Stimulated activated naive CD8-positive, alpha-beta T cell treated with anti-CD3 and anti-CD28 coated beads, Interleukin-15, amount 100 ng/mL, for 72 hours (primary cell): ENCODE measurements around the gene DOCK1.

Experiments
- ATAC-seq: fragments of 150-1000 bp; cut with Tn5 transposase; 2 replicates; pipeline ENCODE4 v1.10.0; 2021; ENCODE audit warnings: mild to moderate bottlenecking, moderate library complexity
- DNase-seq, 2 donors: peaks; one replicate each; pipeline ENCODE4 v3.0.0; 2021 to 2022
- H3K27ac Mint-ChIP-seq, 2 donors: one replicate each; pipeline ENCODE4 v1.8.0; 2022; ENCODE audit warnings: mild to moderate bottlenecking in 2 of 2, mixed read lengths in 2 of 2, moderate library complexity in 2 of 2
- H3K27me3 Mint-ChIP-seq: one replicate; pipeline ENCODE4 v1.8.0; 2022; ENCODE audit warnings: mixed read lengths
- H3K4me1 Mint-ChIP-seq: one replicate; pipeline ENCODE4 v1.8.0; 2022; ENCODE audit warnings: mild to moderate bottlenecking, mixed read lengths
- H3K4me3 Mint-ChIP-seq, 2 donors: one replicate each; pipeline ENCODE4 v1.8.0; 2022; ENCODE audit warnings: mild to moderate bottlenecking in 2 of 2, mixed read lengths in 2 of 2, moderate library complexity in 1 of 2
- H3K9me3 Mint-ChIP-seq, 2 donors: one replicate each; pipeline ENCODE4 v1.8.0; 2022; ENCODE audit warnings: mixed read lengths in 2 of 2

DOCK1 gene

GRCh38 chr10:127331696-127332095 is 426.5 kb downstream of the DOCK1 start:
- DNase-seq (no peak), ATAC-seq (no peak)
- Mint-ChIP-seq H3K4me1 (no peaks in the 10 kb centered on the region), H3K4me3 (no peak overlapping the region), H3K27me3 (peaks cover 17% of the 10 kb centered on the region), H3K27ac (no peak overlapping the region), H3K9me3 (no peaks in the 10 kb centered on the region)

GRCh38 chr10:127332631-127333030 is 427.4 kb downstream of the DOCK1 start:
- no peaks in the 10 kb centered on the region for H3K9me3 Mint-ChIP-seq
- DNase-seq (no peak), ATAC-seq (no peak)
- H3K4me1 Mint-ChIP-seq, result no peaks in the 10 kb centered on the region
- H3K27ac Mint-ChIP-seq, result no peak overlapping the region
- no peak overlapping the region for H3K4me3 Mint-ChIP-seq
- peaks cover 17% of the 10 kb centered on the region for H3K27me3 Mint-ChIP-seq

- Mint-ChIP-seq H3K9me3 (no peaks in the 10 kb centered on the region), H3K27ac (no peak overlapping the region), H3K4me1 (no peaks in the 10 kb centered on the region), H3K27me3 (peaks cover 16% of the 10 kb centered on the region), H3K4me3 (no peak overlapping the region)
- DNase-seq, result no peak
- no peak for ATAC-seq
Observed at GRCh38 chr10:127337801-127338200, 432.6 kb downstream of the DOCK1 start.

- Mint-ChIP-seq H3K27ac (no peak overlapping the region), H3K9me3 (no peaks in the 10 kb centered on the region), H3K4me3 (no peak overlapping the region), H3K27me3 (peaks cover 11% of the 10 kb centered on the region), H3K4me1 (no peaks in the 10 kb centered on the region)
- ATAC-seq, result no peak
- DNase-seq, result no peak
Observed at GRCh38 chr10:127338399-127339110, 433.3 kb downstream of the DOCK1 start.

GRCh38 chr10:127343821-127344220 is 438.6 kb downstream of the DOCK1 start:
- ATAC-seq (no peak), DNase-seq (no peak)
- H3K4me1 Mint-ChIP-seq, result peaks cover 10% of the 10 kb centered on the region
- peaks cover 14% of the 10 kb centered on the region for H3K27me3 Mint-ChIP-seq
- no peaks in the 10 kb centered on the region for H3K9me3 Mint-ChIP-seq
- H3K4me3 Mint-ChIP-seq, result no peak overlapping the region
- no peak overlapping the region for H3K27ac Mint-ChIP-seq

GRCh38 chr10:127344346-127344745 is 439.1 kb downstream of the DOCK1 start:
- no peak for ATAC-seq
- Mint-ChIP-seq H3K27me3 (peaks cover 14% of the 10 kb centered on the region), H3K4me3 (no peak overlapping the region), H3K27ac (no peak overlapping the region), H3K4me1 (peaks cover 10% of the 10 kb centered on the region), H3K9me3 (no peaks in the 10 kb centered on the region)
- DNase-seq, result no peak

GRCh38 chr10:127345231-127345965 is 440.2 kb downstream of the DOCK1 start:
- peaks cover 10% of the 10 kb centered on the region for H3K4me1 Mint-ChIP-seq
- H3K9me3 Mint-ChIP-seq, result no peaks in the 10 kb centered on the region
- no peak overlapping the region for H3K27ac Mint-ChIP-seq
- DNase-seq (no peak), ATAC-seq (no peak)
- no peak overlapping the region for H3K4me3 Mint-ChIP-seq
- peaks cover 14% of the 10 kb centered on the region for H3K27me3 Mint-ChIP-seq

GRCh38 chr10:127346604-127347003 is 441.4 kb downstream of the DOCK1 start:
- H3K9me3 Mint-ChIP-seq, result no peaks in the 10 kb centered on the region
- H3K4me1 Mint-ChIP-seq, result peaks cover 10% of the 10 kb centered on the region
- peak; percentile 86 for ATAC-seq
- peaks cover 11% of the 10 kb centered on the region for H3K27me3 Mint-ChIP-seq
- peak; percentile 9 to 49 for DNase-seq
- H3K4me3 Mint-ChIP-seq, result no peak overlapping the region
- H3K27ac Mint-ChIP-seq, result no peak overlapping the region

GRCh38 chr10:127347202-127347959 is 442.2 kb downstream of the DOCK1 start:
- Mint-ChIP-seq H3K27ac (no peak overlapping the region), H3K9me3 (no peaks in the 10 kb centered on the region), H3K4me1 (peaks cover 10% of the 10 kb centered on the region), H3K4me3 (no peak overlapping the region), H3K27me3 (peaks cover 6% of the 10 kb centered on the region)
- DNase-seq (no peak), ATAC-seq (no peak)

- no peak for ATAC-seq
- Mint-ChIP-seq H3K9me3 (no peaks in the 10 kb centered on the region), H3K27ac (no peak overlapping the region), H3K27me3 (peaks cover 6% of the 10 kb centered on the region), H3K4me3 (no peak overlapping the region), H3K4me1 (peaks cover 10% of the 10 kb centered on the region)
- no peak for DNase-seq
Observed at GRCh38 chr10:127349737-127350136, 444.5 kb downstream of the DOCK1 start.

GRCh38 chr10:127351542-127351941 is 446.3 kb downstream of the DOCK1 start:
- H3K4me1 Mint-ChIP-seq, result peaks cover 9% of the 10 kb centered on the region
- DNase-seq (no peak), ATAC-seq (no peak)
- no peaks in the 10 kb centered on the region for H3K9me3 Mint-ChIP-seq
- no peak overlapping the region for H3K4me3 Mint-ChIP-seq
- peaks cover 6% of the 10 kb centered on the region for H3K27me3 Mint-ChIP-seq
- H3K27ac Mint-ChIP-seq, result no peak overlapping the region

- H3K27me3 Mint-ChIP-seq, result no peaks in the 10 kb centered on the region
- no peaks in the 10 kb centered on the region for H3K4me1 Mint-ChIP-seq
- no peak for ATAC-seq
- no peak overlapping the region for H3K4me3 Mint-ChIP-seq
- no peak for DNase-seq
- H3K27ac Mint-ChIP-seq, result peak overlapping the region in 1 of 2 donors; percentile 83
- H3K9me3 Mint-ChIP-seq, result no peaks in the 10 kb centered on the region
Observed at GRCh38 chr10:127353544-127353943, 448.3 kb downstream of the DOCK1 start.

GRCh38 chr10:127354255-127354654 is 449.0 kb downstream of the DOCK1 start:
- no peak for ATAC-seq

GRCh38 chr10:127354992-127355391 is 449.8 kb downstream of the DOCK1 start:
- no peak for DNase-seq
- Mint-ChIP-seq H3K9me3 (no peaks in the 10 kb centered on the region), H3K27ac (no peak overlapping the region), H3K4me1 (no peaks in the 10 kb centered on the region), H3K4me3 (no peak overlapping the region), H3K27me3 (peaks cover 2% of the 10 kb centered on the region)
- ATAC-seq, result no peak

More at GRCh38 chr10:127354255-127354654, 449.0 kb downstream of the DOCK1 start:
- no peaks in the 10 kb centered on the region for H3K27me3 Mint-ChIP-seq
- H3K4me3 Mint-ChIP-seq, result no peak overlapping the region
- H3K27ac Mint-ChIP-seq, result no peak overlapping the region
- H3K4me1 Mint-ChIP-seq, result no peaks in the 10 kb centered on the region
- H3K9me3 Mint-ChIP-seq, result no peaks in the 10 kb centered on the region
- no peak for DNase-seq

GRCh38 chr10:127356360-127356759 is 451.1 kb downstream of the DOCK1 start:
- no peak overlapping the region for H3K4me3 Mint-ChIP-seq
- ATAC-seq, result no peak

GRCh38 chr10:127357265-127357664 is 452.0 kb downstream of the DOCK1 start:
- ATAC-seq, result no peak
- Mint-ChIP-seq H3K4me1 (no peaks in the 10 kb centered on the region), H3K27me3 (peaks cover 7% of the 10 kb centered on the region), H3K9me3 (no peaks in the 10 kb centered on the region), H3K4me3 (no peak overlapping the region), H3K27ac (no peak overlapping the region)
- no peak for DNase-seq

More at GRCh38 chr10:127356360-127356759, 451.1 kb downstream of the DOCK1 start:
- peaks cover 7% of the 10 kb centered on the region for H3K27me3 Mint-ChIP-seq
- DNase-seq, result no peak
- no peaks in the 10 kb centered on the region for H3K4me1 Mint-ChIP-seq
- H3K9me3 Mint-ChIP-seq, result no peaks in the 10 kb centered on the region
- no peak overlapping the region for H3K27ac Mint-ChIP-seq
